ENCODE data around the gene VARS2.

GRCh38 chr6:30882759-30883684 lies 31.0 kb upstream of the VARS2 start:
- TF ChIP-seq CTCF (IDR thresholded peaks at IDR 0.05; ENCODE audit: low read depth, low read length, missing input control) (no peak), SP1 (IDR thresholded peaks at IDR 0.05) (no peak), ATF3 (IDR thresholded peaks at IDR 0.05) (no peak), MAX (IDR thresholded peaks at IDR 0.05) (no peak), JUND (IDR thresholded peaks at IDR 0.05) (no peak), YY1 (IDR thresholded peaks at IDR 0.05) (no peak)
